Ureter (tissue), 1 donor: Measurements from ENCODE around the gene APOL1. TPM values are rescaled to one million over a fixed set of nuclear protein-coding genes. Genes with fewer than 3 reads are reported as not detected.
"Not testable (repeated sequence)": the region's sequence is repeated elsewhere in the genome, so short reads cannot be mapped to it uniquely, and the experiment has no call there.

Experiments used
- DNase-seq: peaks from one replicate; pipeline ENCODE4 v3.0.0-alpha.2; 2020; ENCODE audit warnings: low spot score
- total RNA-seq: library from RNA; stranded (reverse); gene quantifications from one replicate; pipeline ENCODE4 v1.2.4, GENCODE V29; 2023
- donor health status: DM: yes; HTN: yes; CAD: no.

APOL1 gene
- total RNA-seq, 1 donor from 2014 or later = 115 TPM

- DNase-seq = peak; percentile 36
Observed at GRCh38 chr22:36225333-36225922, 27.5 kb upstream of the APOL1 start.

- peak; percentile 27 for DNase-seq
Observed at GRCh38 chr22:36226189-36226588, 26.7 kb upstream of the APOL1 start.

- DNase-seq = peak; percentile 37
Observed at GRCh38 chr22:36227396-36227795, 25.5 kb upstream of the APOL1 start.

GRCh38 chr22:36227806-36228205, 25.1 kb upstream of the APOL1 start:
- no peak for DNase-seq

- peak; percentile 19 for DNase-seq
Observed at GRCh38 chr22:36228369-36228768, 24.6 kb upstream of the APOL1 start.

GRCh38 chr22:36228944-36229343, 24.0 kb upstream of the APOL1 start:
- peak; percentile 41 for DNase-seq

- DNase-seq = not testable (repeated sequence)
Observed at GRCh38 chr22:36229649-36230048, 23.3 kb upstream of the APOL1 start.

- peak; percentile 22 for DNase-seq
Observed at GRCh38 chr22:36231051-36231450, 21.9 kb upstream of the APOL1 start.

GRCh38 chr22:36232715-36233401, 20.1 kb upstream of the APOL1 start:
- peak; percentile 38 for DNase-seq

GRCh38 chr22:36233796-36234195, 19.1 kb upstream of the APOL1 start:
- DNase-seq = no peak

- peak; percentile 22 for DNase-seq
Observed at GRCh38 chr22:36234213-36234612, 18.7 kb upstream of the APOL1 start.

GRCh38 chr22:36234919-36235318, 18.0 kb upstream of the APOL1 start:
- DNase-seq = peak; percentile 38

- peak; percentile 27 for DNase-seq
Observed at GRCh38 chr22:36235585-36235984, 17.3 kb upstream of the APOL1 start.

GRCh38 chr22:36236388-36237319, 16.3 kb upstream of the APOL1 start:
- peak; percentile 39 for DNase-seq

GRCh38 chr22:36237462-36238372, 15.2 kb upstream of the APOL1 start:
- peak; percentile 44 for DNase-seq

- DNase-seq = peak; percentile 49
Observed at GRCh38 chr22:36238373-36239149, 14.4 kb upstream of the APOL1 start.

GRCh38 chr22:36239150-36239400, 13.9 kb upstream of the APOL1 start:
- no peak for DNase-seq

- peak; percentile 91 for DNase-seq
Observed at GRCh38 chr22:36239401-36240171, 13.3 kb upstream of the APOL1 start, which contains the start of gene APOL2. Gene APOL2 (minus strand): TSS chr22:36239527. CDS start chr22:36233162, 6,365 bp downstream.

GRCh38 chr22:36243986-36244385, 8.9 kb upstream of the APOL1 start:
- no peak for DNase-seq
